AG08395 (cell line): ENCODE measurements around the gene GRAMD1C.
A peak's percentile ranks its signal among the peaks of the same experiment; 100 is the strongest.

Experiments
- DNase-seq: peaks from one replicate; pipeline ENCODE4 v3.0.0; 2012; ENCODE audit warnings: mixed read lengths, low spot score

GRAMD1C gene

GRCh38 chr3:113852506-113852905, 13.9 kb downstream of the GRAMD1C start:
- no peak for DNase-seq

- DNase-seq: peak; percentile 51
Observed at GRCh38 chr3:113867506-113867905, 28.9 kb downstream of the GRAMD1C start.

- DNase-seq: no peak
Observed at GRCh38 chr3:113873293-113873692, 34.7 kb downstream of the GRAMD1C start.

- no peak for DNase-seq
Observed at GRCh38 chr3:113873814-113874526, 35.4 kb downstream of the GRAMD1C start.

GRCh38 chr3:113878403-113878802, 39.8 kb downstream of the GRAMD1C start:
- DNase-seq: no peak

GRCh38 chr3:113885050-113885449, 46.5 kb downstream of the GRAMD1C start:
- no peak for DNase-seq

- DNase-seq: no peak
Observed at GRCh38 chr3:113890256-113890900, 51.8 kb downstream of the GRAMD1C start.

- DNase-seq: no peak
Observed at GRCh38 chr3:113894927-113895326, 56.3 kb downstream of the GRAMD1C start.

GRCh38 chr3:113895964-113896363, 57.4 kb downstream of the GRAMD1C start:
- DNase-seq: no peak

GRCh38 chr3:113896930-113897329, 58.3 kb downstream of the GRAMD1C start:
- DNase-seq: no peak

GRCh38 chr3:113897373-113897777, 58.8 kb downstream of the GRAMD1C start:
- no peak for DNase-seq

- DNase-seq: peak; percentile 41
Observed at GRCh38 chr3:113898892-113899291, 60.3 kb downstream of the GRAMD1C start.

GRCh38 chr3:113906568-113907140, 68.1 kb downstream of the GRAMD1C start:
- DNase-seq: no peak

- DNase-seq: no peak
Observed at GRCh38 chr3:113908133-113908532, 69.5 kb downstream of the GRAMD1C start.

GRCh38 chr3:113910966-113911365, 72.4 kb downstream of the GRAMD1C start:
- no peak for DNase-seq

GRCh38 chr3:113912552-113913236, 74.1 kb downstream of the GRAMD1C start:
- DNase-seq: peak; percentile 51

GRCh38 chr3:113914646-113915045, 76.1 kb downstream of the GRAMD1C start:
- DNase-seq: peak; percentile 60

GRCh38 chr3:113927556-113927955, 89.0 kb downstream of the GRAMD1C start:
- DNase-seq: no peak

- no peak for DNase-seq
Observed at GRCh38 chr3:113946831-113947230, 108.2 kb downstream of the GRAMD1C start.

- peak; percentile 71 for DNase-seq
Observed at GRCh38 chr3:113947372-113948014, 108.9 kb downstream of the GRAMD1C start, which contains the start of gene ZDHHC23. TSS of gene ZDHHC23 (plus strand) at chr3:113948013. CDS start at chr3:113948803, 790 bp downstream.

- DNase-seq: peak; percentile 13
Observed at GRCh38 chr3:113948015-113948917, 109.7 kb downstream of the GRAMD1C start.
